H9 (cell line): ENCODE measurements around the gene UGT2B17. TPM values are rescaled to one million over a fixed set of nuclear protein-coding genes. Genes with fewer than 3 reads are reported as not detected.

ENCODE experiments used
- DNase-seq: peaks from one replicate; pipeline ENCODE4 v3.0.0-alpha.2; 2017
- H2AFZ ChIP-seq: one replicate; pipeline ENCODE4 v1.6.1; 2013; ENCODE audit warnings: mild to moderate bottlenecking, low read length, control low read depth, moderate library complexity
- H2AK5ac ChIP-seq: 2 replicates; pipeline ENCODE4 v1.6.1; 2013; ENCODE audit warnings: low read length, control low read depth, mixed read lengths; ENCODE audit not compliant: insufficient read length
- H2BK120ac ChIP-seq: one replicate; pipeline ENCODE4 v1.6.1; 2013; ENCODE audit warnings: low read depth, mild to moderate bottlenecking, low read length, control low read depth, inconsistent platforms; ENCODE audit not compliant: poor library complexity, severe bottlenecking
- H2BK12ac ChIP-seq: 2 replicates; pipeline ENCODE4 v1.6.1; 2013; ENCODE audit warnings: low read length, control low read depth, mixed read lengths, low read depth; ENCODE audit not compliant: insufficient read length
- H2BK15ac ChIP-seq: 2 replicates; pipeline ENCODE4 v1.6.1; 2013; ENCODE audit warnings: low read depth, low read length, control low read depth
- H2BK20ac ChIP-seq: one replicate; pipeline ENCODE4 v1.6.1; 2013; ENCODE audit warnings: low read depth, mild to moderate bottlenecking, low read length, control low read depth, inconsistent platforms; ENCODE audit not compliant: poor library complexity, severe bottlenecking
- H2BK5ac ChIP-seq: 2 replicates; pipeline ENCODE4 v1.6.1; 2013; ENCODE audit warnings: low read length, control low read depth, mixed read lengths; ENCODE audit not compliant: insufficient read length
- H3K14ac ChIP-seq: 2 replicates; pipeline ENCODE4 v1.6.1; 2013; ENCODE audit warnings: low read length, control low read depth; ENCODE audit not compliant: insufficient read depth
- H3K18ac ChIP-seq: 2 replicates; pipeline ENCODE4 v1.6.1; 2013; ENCODE audit warnings: low read depth, mild to moderate bottlenecking, mixed read lengths, low read length, control low read depth; ENCODE audit not compliant: insufficient read length
- H3K23ac ChIP-seq: 2 replicates; pipeline ENCODE4 v1.6.1; 2013; ENCODE audit warnings: low read length, control low read depth, mixed read lengths, low read depth; ENCODE audit not compliant: insufficient read length
- H3K23me2 ChIP-seq: 2 replicates; pipeline ENCODE4 v1.6.1; 2013; ENCODE audit warnings: low read depth, mild to moderate bottlenecking, mixed read lengths, low read length, control low read depth; ENCODE audit not compliant: insufficient read length, poor library complexity, severe bottlenecking
- H3K27ac ChIP-seq: 2 replicates; pipeline ENCODE4 v1.5.1; 2013; ENCODE audit warnings: low read length, control low read depth, mixed read lengths, low read depth; ENCODE audit not compliant: insufficient read length
- H3K27me3 ChIP-seq: 2 replicates; pipeline ENCODE4 v1.6.1; 2013; ENCODE audit warnings: low read length, control low read depth, inconsistent platforms; ENCODE audit not compliant: insufficient read depth
- H3K4ac ChIP-seq: 2 replicates; pipeline ENCODE4 v1.6.1; 2013; ENCODE audit warnings: low read depth, mild to moderate bottlenecking, control low read depth, inconsistent platforms, low read length, moderate library complexity
- H3K4me1 ChIP-seq: 2 replicates; pipeline ENCODE4 v1.6.1; 2013; ENCODE audit warnings: low read length, control low read depth, inconsistent platforms; ENCODE audit not compliant: insufficient read depth
- H3K4me2 ChIP-seq: 2 replicates; pipeline ENCODE4 v1.6.1; 2013; ENCODE audit warnings: low read length, control low read depth, mixed read lengths; ENCODE audit not compliant: insufficient read length, insufficient read depth
- H3K56ac ChIP-seq: 2 replicates; pipeline ENCODE4 v1.6.1; 2013; ENCODE audit warnings: low read depth, mild to moderate bottlenecking, mixed read lengths, low read length, control low read depth; ENCODE audit not compliant: insufficient read length
- H3K79me1 ChIP-seq: 2 replicates; pipeline ENCODE4 v1.6.1; 2013; ENCODE audit warnings: low read depth, mild to moderate bottlenecking, moderate library complexity, low read length, control low read depth, inconsistent platforms; ENCODE audit not compliant: insufficient read depth, poor library complexity, severe bottlenecking
- H3K79me2 ChIP-seq: 2 replicates; pipeline ENCODE4 v1.6.1; 2013; ENCODE audit warnings: low read length, control low read depth, inconsistent platforms; ENCODE audit not compliant: insufficient read depth
- H3K9ac ChIP-seq: 2 replicates; pipeline ENCODE4 v1.6.1; 2013; ENCODE audit warnings: low read length, control low read depth, mixed read lengths; ENCODE audit not compliant: insufficient read length; ENCODE audit errors: extremely low read depth
- H3K9me3 ChIP-seq: one replicate; pipeline ENCODE4 v1.6.1; 2013; ENCODE audit warnings: low read depth, low read length, inconsistent platforms; ENCODE audit not compliant: control insufficient read depth
- H3T11ph ChIP-seq: one replicate; pipeline ENCODE4 v1.6.1; 2013; ENCODE audit warnings: mild to moderate bottlenecking, low read length, control low read depth, inconsistent platforms
- H4K20me1 ChIP-seq: one replicate; pipeline ENCODE4 v1.6.1; 2013; ENCODE audit not compliant: control insufficient read depth, insufficient read length, insufficient read depth
- H4K5ac ChIP-seq: 2 replicates; pipeline ENCODE4 v1.6.1; 2013; ENCODE audit warnings: low read depth, mild to moderate bottlenecking, mixed read lengths, low read length, control low read depth; ENCODE audit not compliant: insufficient read length
- H4K8ac ChIP-seq: replicated peaks from 2 replicates; pipeline ENCODE4 v1.6.1; 2013; ENCODE audit warnings: low read length, control low read depth, mixed read lengths, low read depth; ENCODE audit not compliant: insufficient read length
- H4K91ac ChIP-seq: 2 replicates; pipeline ENCODE4 v1.6.1; 2013; ENCODE audit warnings: low read depth, mild to moderate bottlenecking, moderate library complexity, mixed read lengths, low read length, control low read depth; ENCODE audit not compliant: insufficient read length
- H3K27ac Mint-ChIP-seq, 3 experiments: 2 replicates in 2 of 3; 3 replicates in 1 of 3; pipeline ENCODE4 v1.8.0; 2020 to 2021; ENCODE audit warnings: mixed read lengths in 3 of 3, mild to moderate bottlenecking in 1 of 3, moderate library complexity in 1 of 3
- H3K27me3 Mint-ChIP-seq: 2 replicates; pipeline ENCODE4 v1.8.0; 2021; ENCODE audit warnings: low read depth, mild to moderate bottlenecking, moderate library complexity, mixed read lengths
- H3K36me3 Mint-ChIP-seq, 3 experiments: 2 replicates in 2 of 3; 3 replicates in 1 of 3; pipeline ENCODE4 v1.8.0; 2020 to 2021; ENCODE audit warnings: low read depth in 3 of 3, mixed read lengths in 3 of 3; ENCODE audit not compliant: insufficient read depth in 1 of 3
- H3K4me1 Mint-ChIP-seq, 2 experiments: 2 replicates each; pipeline ENCODE4 v1.8.0; 2020; ENCODE audit warnings: mixed read lengths in 2 of 2
- H3K4me3 Mint-ChIP-seq, 2 experiments: 2 replicates in 1 of 2; 3 replicates in 1 of 2; pipeline ENCODE4 v1.8.0; 2020 to 2021; ENCODE audit warnings: mild to moderate bottlenecking in 2 of 2, mixed read lengths in 2 of 2, moderate library complexity in 1 of 2
- H3K9me3 Mint-ChIP-seq, 2 experiments: 2 replicates in 1 of 2; 3 replicates in 1 of 2; pipeline ENCODE4 v1.8.0; 2020; ENCODE audit warnings: mild to moderate bottlenecking in 2 of 2, mixed read lengths in 2 of 2, moderate library complexity in 1 of 2
- WGBS: extraction: QIAGEN DNeasy Blood & Tissue Kit; methylation state at CpG from one replicate; pipeline ENCODE4 v1.1.7; 2013; ENCODE audit warnings: missing lambda C conversion rate, low lambda C conversion rate, mixed read lengths; ENCODE audit not compliant: insufficient read length; ENCODE audit errors: extremely low coverage; 5-methylcytosine and 5-hydroxymethylcytosine counted together
- total RNA-seq: library from RNA; stranded (reverse); gene quantifications from 2 replicates; pipeline ENCODE4 v1.2.1, GENCODE V29; 2021
- TF ChIP-seq, protein P1 (sequence below): fragments of 200-600 bp; sonication (generic); conservative IDR thresholded peaks from 3 replicates; pipeline ENCODE4 v1.8.0; 2021; ENCODE audit warnings: antibody characterized with exemption, mild to moderate bottlenecking

Gene UGT2B17
- total RNA-seq, 1 experiment from 2014 or later: not detected

DNA sequence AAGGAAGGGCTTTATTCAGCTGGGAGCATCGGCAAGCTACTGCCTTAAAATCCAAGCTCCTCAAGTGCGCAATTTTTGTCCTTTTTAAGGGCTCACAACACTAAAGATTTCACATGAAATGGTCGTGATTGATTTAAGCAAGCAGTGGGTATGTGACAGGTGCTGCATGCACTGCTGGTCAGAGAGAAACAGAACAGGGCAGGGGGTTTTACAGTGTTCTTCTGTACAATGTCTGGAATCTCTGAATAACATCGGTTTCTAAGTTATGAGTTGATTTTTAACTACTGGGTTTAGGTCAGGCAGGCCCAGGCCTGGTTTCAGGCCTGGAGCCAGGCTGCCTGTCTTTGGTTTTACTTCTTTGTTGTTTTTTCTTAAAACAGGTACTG is 6.0 kb downstream of the UGT2B17 start:
- Histone ChIP-seq H3K23ac (no peak overlapping the region), H3K18ac (no peak overlapping the region), H4K5ac (no peak overlapping the region), H3K4ac (no peak overlapping the region), H3K14ac (no peak overlapping the region), H3K27me3 (no peaks in the 10 kb centered on the region), H3T11ph (no peak overlapping the region), H2BK20ac (no peak overlapping the region), H2AFZ (no peak overlapping the region), H2BK5ac (no peak overlapping the region), H2BK15ac (no peak overlapping the region), H2BK12ac (no peak overlapping the region), H2AK5ac (no peak overlapping the region), H3K79me1 (no peaks in the 10 kb centered on the region), H4K20me1 (no peaks in the 10 kb centered on the region), H3K79me2 (no peaks in the 10 kb centered on the region), H4K91ac (no peak overlapping the region), H3K23me2 (no peaks in the 10 kb centered on the region), H3K56ac (no peak overlapping the region), H3K9me3 (no peaks in the 10 kb centered on the region), H3K27ac (no peak overlapping the region), H3K9ac (no peak overlapping the region), H3K4me1 (no peaks in the 10 kb centered on the region), H4K8ac (no peak overlapping the region), H3K4me2 (no peak overlapping the region), H2BK120ac (no peak overlapping the region)
- no peaks in the 10 kb centered on the region for H3K4me1 Mint-ChIP-seq
- no peak for DNase-seq
- TF ChIP-seq, protein P1, sequence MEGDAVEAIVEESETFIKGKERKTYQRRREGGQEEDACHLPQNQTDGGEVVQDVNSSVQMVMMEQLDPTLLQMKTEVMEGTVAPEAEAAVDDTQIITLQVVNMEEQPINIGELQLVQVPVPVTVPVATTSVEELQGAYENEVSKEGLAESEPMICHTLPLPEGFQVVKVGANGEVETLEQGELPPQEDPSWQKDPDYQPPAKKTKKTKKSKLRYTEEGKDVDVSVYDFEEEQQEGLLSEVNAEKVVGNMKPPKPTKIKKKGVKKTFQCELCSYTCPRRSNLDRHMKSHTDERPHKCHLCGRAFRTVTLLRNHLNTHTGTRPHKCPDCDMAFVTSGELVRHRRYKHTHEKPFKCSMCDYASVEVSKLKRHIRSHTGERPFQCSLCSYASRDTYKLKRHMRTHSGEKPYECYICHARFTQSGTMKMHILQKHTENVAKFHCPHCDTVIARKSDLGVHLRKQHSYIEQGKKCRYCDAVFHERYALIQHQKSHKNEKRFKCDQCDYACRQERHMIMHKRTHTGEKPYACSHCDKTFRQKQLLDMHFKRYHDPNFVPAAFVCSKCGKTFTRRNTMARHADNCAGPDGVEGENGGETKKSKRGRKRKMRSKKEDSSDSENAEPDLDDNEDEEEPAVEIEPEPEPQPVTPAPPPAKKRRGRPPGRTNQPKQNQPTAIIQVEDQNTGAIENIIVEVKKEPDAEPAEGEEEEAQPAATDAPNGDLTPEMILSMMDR: no peak
- H3K27ac Mint-ChIP-seq: no peak overlapping the region
- no peaks in the 10 kb centered on the region for H3K9me3 Mint-ChIP-seq
- no CpG with 5 or more reads among the region's 4 CpGs for WGBS
- H3K27me3 Mint-ChIP-seq: no peaks in the 10 kb centered on the region
- no peaks in the 10 kb centered on the region for H3K36me3 Mint-ChIP-seq
- no peak overlapping the region for H3K4me3 Mint-ChIP-seq
